Transverse colon (tissue), 4 donors: ENCODE data around the gene AKT3. TPM values are rescaled to one million over a fixed set of nuclear protein-coding genes. Genes with fewer than 3 reads are reported as not detected.
"Not testable (repeated sequence)": the region's sequence is repeated elsewhere in the genome, so short reads cannot be mapped to it uniquely, and the experiment has no call there.

Experiments
- DNase-seq: peaks from one replicate; pipeline ENCODE4 v3.0.0-alpha.2; 2019
- H3K27ac ChIP-seq, 4 donors: fragments of 200-600 bp; sonication (generic); 2 replicates each; pipeline ENCODE4 v1.5.1; 2016 to 2018; ENCODE audit warnings: inconsistent platforms in 4 of 4
- H3K27me3 ChIP-seq: fragments of 200-600 bp; sonication (generic); 2 replicates; pipeline ENCODE4 v1.5.1; 2017; ENCODE audit warnings: inconsistent platforms
- H3K36me3 ChIP-seq, 4 donors: fragments of 200-600 bp; sonication (generic); 2 replicates each; pipeline ENCODE4 v1.5.1; 2017 to 2019; ENCODE audit warnings: inconsistent platforms in 4 of 4
- H3K4me1 ChIP-seq, 4 donors: fragments of 200-600 bp; sonication (generic); 2 replicates each; pipeline ENCODE4 v1.5.1; 2017 to 2020; ENCODE audit warnings: inconsistent platforms in 4 of 4
- H3K4me3 ChIP-seq, 4 donors: fragments of 200-600 bp; sonication (generic); 1 replicate in 1 of 4; 2 replicates in 3 of 4; pipeline versions ENCODE4 v1.5.1 to v1.6.1; 2017 to 2019; ENCODE audit warnings: inconsistent platforms in 4 of 4
- H3K9me3 ChIP-seq, 2 donors: fragments of 200-600 bp; sonication (generic); 2 replicates each; pipeline ENCODE4 v1.5.1; 2017 to 2019; ENCODE audit warnings: inconsistent platforms in 2 of 2
- CTCF ChIP-seq, 5 experiments: fragments of 200-600 bp in 3 of 5; fragments of 450-650 bp in 2 of 5; sonication (generic) in 3 of 5; IDR thresholded peaks; 1 replicate in 2 of 5; 2 replicates in 3 of 5; pipeline ENCODE4 v1.5.1; 2016 to 2017; ENCODE audit warnings: antibody characterized with exemption in 5 of 5, inconsistent platforms in 3 of 5, mild to moderate bottlenecking in 2 of 5, moderate library complexity in 1 of 5
- EP300 ChIP-seq: sonication (generic); formaldehyde crosslinking; IDR thresholded peaks from one replicate; pipeline ENCODE4 v1.6.1; 2017; ENCODE audit warnings: antibody characterized with exemption, low read depth
- POLR2A ChIP-seq: fragments of 450-650 bp; IDR thresholded peaks from one replicate; pipeline ENCODE4 v1.6.1; 2016; ENCODE audit warnings: antibody characterized with exemption, mild to moderate bottlenecking, moderate library complexity
- POLR2AphosphoS5 ChIP-seq, 3 donors: sonication (generic); formaldehyde crosslinking; IDR thresholded peaks; one replicate each; pipeline ENCODE4 v1.6.1; 2016; ENCODE audit warnings: antibody characterized with exemption in 3 of 3
- WGBS, 2 donors: methylation state at CpG; one replicate each; pipeline ENCODE4 v1.1.5; 2018; ENCODE audit warnings: low coverage in 1 of 2; 5-methylcytosine and 5-hydroxymethylcytosine counted together
- in situ Hi-C, 4 donors: fragments of 200-750 bp; cut with MboI; loops; one replicate each; pipeline versions ENCODE4 v1.15.0 to v1.15.1; 2017; ENCODE audit warnings: low sequenced_read_pairs in 3 of 4, low pct_ligation_motif_present in 1 of 4, low pct_unique_long_range_greater_than_20kb in 1 of 4
- intact Hi-C: fragments of 100-400 bp; cut with DNase I; formaldehyde crosslinking; loops from one replicate; pipeline ENCODE4 v1.15.1; 2023; ENCODE audit warnings: low total_unique reads
- total RNA-seq, 4 donors: library from RNA; depleted of rRNA; stranded (reverse); fragments of >200 nt; gene quantifications; one replicate each; pipeline ENCODE4 v1.1.0, GENCODE V29; 2016

The AKT3 gene
- total RNA-seq, 4 donors from 2014 or later: 9.8 to 27.2 (median 19.4) TPM

DNA sequence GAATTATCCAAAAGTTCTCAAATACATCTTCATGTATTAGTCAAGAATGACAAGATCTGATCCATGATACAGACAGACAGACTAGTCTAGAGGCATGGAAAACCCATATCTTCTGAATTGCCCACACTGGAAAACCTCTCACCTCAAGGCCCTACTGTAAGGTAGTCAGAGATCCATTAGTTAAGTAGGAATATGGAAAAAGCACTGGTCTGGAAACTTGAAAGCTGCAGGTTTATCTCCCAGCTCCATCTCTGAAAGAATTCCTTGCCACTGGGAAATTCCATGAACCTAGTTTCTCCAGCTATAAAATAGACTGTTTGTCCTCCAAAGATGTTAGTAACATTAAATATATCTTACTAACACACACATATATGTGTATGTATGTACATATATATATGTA is 169.2 kb downstream of the AKT3 start:
- in situ Hi-C loops: no loop called here
- Histone ChIP-seq H3K9me3 (no peaks in the 10 kb centered on the region), H3K4me3 (no peak overlapping the region), H3K4me1 (no peaks in the 10 kb centered on the region), H3K36me3 (no peaks in the 10 kb centered on the region), H3K27me3 (no peaks in the 10 kb centered on the region), H3K27ac (no peak overlapping the region)
- DNase-seq: no peak
- TF ChIP-seq EP300 (no peak), POLR2AphosphoS5 (IDR thresholded peaks at IDR 0.05) (no peak), POLR2A (no peak), CTCF (IDR thresholded peaks at IDR 0.05) (no peak)
- intact Hi-C loops: no loop called here

GRCh38 chr1:243672539-243673074 is 177.4 kb downstream of the AKT3 start:
- Histone ChIP-seq H3K27me3 (no peaks in the 10 kb centered on the region), H3K4me3 (no peak overlapping the region), H3K9me3 (no peaks in the 10 kb centered on the region), H3K27ac (no peak overlapping the region), H3K4me1 (no peaks in the 10 kb centered on the region), H3K36me3 (no peaks in the 10 kb centered on the region)
- no peak for DNase-seq
- intact Hi-C loops (no loop called here), in situ Hi-C loops (no loop called here)
- 58 to 65% methylated on average over 3 of the region's 3 CpGs for WGBS, 2 donors
- no peak for TF ChIP-seq EP300
- no peak for TF ChIP-seq POLR2AphosphoS5 (IDR thresholded peaks at IDR 0.05)

DNA sequence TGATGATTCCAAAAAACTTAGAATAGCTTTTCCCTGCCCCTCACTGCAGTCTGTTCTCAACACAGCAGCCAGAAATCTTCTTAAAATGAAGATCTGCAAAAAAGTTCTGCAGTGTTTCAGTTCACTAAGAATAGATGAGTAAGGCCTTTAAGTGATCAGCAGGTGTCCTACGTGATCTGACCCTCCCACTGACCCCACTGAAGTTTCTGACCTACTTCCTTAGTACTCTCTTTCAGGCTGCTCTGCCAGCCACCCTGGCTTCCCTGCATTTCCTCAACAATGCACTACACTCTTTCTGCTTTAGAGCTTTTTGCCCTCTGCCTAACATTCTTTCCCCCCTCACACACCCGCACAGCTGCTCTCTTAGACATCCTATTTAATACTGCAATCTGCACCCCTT is 182.5 kb downstream of the AKT3 start:
- WGBS, 2 donors: 51 to 66% methylated on average over 2 of the region's 2 CpGs
- no peak overlapping the region for H3K4me3 ChIP-seq
- intact Hi-C loops (no loop called here), in situ Hi-C loops (no loop called here)
- no peaks in the 10 kb centered on the region for H3K27me3 ChIP-seq
- DNase-seq: no peak
- H3K36me3 ChIP-seq: no peaks in the 10 kb centered on the region
- TF ChIP-seq POLR2AphosphoS5 (IDR thresholded peaks at IDR 0.05) (no peak), EP300 (no peak), CTCF (IDR thresholded peaks at IDR 0.05) (no peak), POLR2A (no peak)
- H3K4me1 ChIP-seq: no peaks in the 10 kb centered on the region
- no peak overlapping the region for H3K27ac ChIP-seq
- H3K9me3 ChIP-seq: no peaks in the 10 kb centered on the region

DNA sequence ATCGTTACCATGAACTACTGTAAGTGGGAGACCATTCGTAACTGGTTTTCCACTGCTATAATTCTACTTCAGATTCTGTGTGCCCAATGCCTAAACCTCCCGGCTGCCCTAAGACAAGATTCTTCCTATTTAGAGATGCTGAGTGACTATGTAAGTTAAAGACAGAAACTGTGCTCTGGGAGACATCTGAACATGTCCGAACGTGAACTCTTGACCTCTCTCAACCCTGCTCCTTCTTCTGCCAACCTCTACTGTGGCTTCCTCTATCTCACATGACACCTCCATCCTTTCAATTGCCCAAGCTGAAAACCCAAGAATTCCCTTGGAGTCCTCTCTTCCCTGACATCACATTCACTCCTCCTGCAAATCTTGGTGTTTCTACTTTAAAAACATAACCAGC is 182.9 kb downstream of the AKT3 start:
- TF ChIP-seq POLR2A (no peak), POLR2AphosphoS5 (IDR thresholded peaks at IDR 0.05) (no peak), CTCF (IDR thresholded peaks at IDR 0.05) (no peak), EP300 (no peak)
- 95 to 100% methylated on average over 3 to 5 of the region's 5 CpGs for WGBS, 2 donors
- intact Hi-C loops (no loop called here), in situ Hi-C loops (no loop called here)
- no peaks in the 10 kb centered on the region for H3K27me3 ChIP-seq
- H3K9me3 ChIP-seq: no peaks in the 10 kb centered on the region
- no peak for DNase-seq
- H3K27ac ChIP-seq: no peak overlapping the region
- no peaks in the 10 kb centered on the region for H3K4me1 ChIP-seq
- H3K36me3 ChIP-seq: no peaks in the 10 kb centered on the region
- H3K4me3 ChIP-seq: no peak overlapping the region

DNA sequence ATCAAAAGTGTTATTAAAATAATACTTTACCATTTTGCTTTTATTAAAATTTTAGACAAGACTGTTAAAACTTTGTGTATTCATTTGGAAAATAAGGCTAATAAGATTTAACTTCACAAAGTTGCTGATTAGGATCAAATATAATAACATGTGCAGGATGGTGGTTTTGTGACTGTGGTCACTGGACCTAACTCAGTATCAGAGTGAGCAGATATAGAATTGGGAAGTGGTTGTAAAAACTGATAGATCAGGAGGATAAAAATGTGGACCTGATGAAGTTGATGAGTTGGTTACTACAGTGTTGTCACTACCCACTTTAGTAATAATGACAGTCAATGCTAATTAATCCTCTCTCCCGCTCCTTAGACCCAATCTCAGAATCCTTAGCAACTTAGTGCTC is 186.4 kb downstream of the AKT3 start:
- no peak overlapping the region for H3K27ac ChIP-seq
- intact Hi-C loops: no loop called here
- no peaks in the 10 kb centered on the region for H3K27me3 ChIP-seq
- WGBS, 2 donors: 86 to 100% methylated on average over 1 of the region's 1 CpG
- in situ Hi-C loops: no loop called here
- no peaks in the 10 kb centered on the region for H3K36me3 ChIP-seq
- no peak for TF ChIP-seq EP300
- no peak for TF ChIP-seq CTCF (IDR thresholded peaks at IDR 0.05)
- no peak for TF ChIP-seq POLR2AphosphoS5 (IDR thresholded peaks at IDR 0.05)
- TF ChIP-seq POLR2A: no peak
- no peaks in the 10 kb centered on the region for H3K9me3 ChIP-seq
- DNase-seq: no peak
- no peak overlapping the region for H3K4me3 ChIP-seq
- H3K4me1 ChIP-seq: no peaks in the 10 kb centered on the region

GRCh38 chr1:243662169-243662568 is 187.9 kb downstream of the AKT3 start:
- H3K4me3 ChIP-seq, intact Hi-C loops, in situ Hi-C loops, H3K9me3 ChIP-seq, H3K4me1 ChIP-seq, H3K27me3 ChIP-seq, H3K27ac ChIP-seq, H3K36me3 ChIP-seq, DNase-seq: not testable (repeated sequence)
- no CpG with 5 or more reads among the region's 1 CpG for WGBS, 2 donors
